Smooth muscle cell (in vitro differentiated cells): ENCODE measurements around the gene TMEM37. TPM values are rescaled to one million over a fixed set of nuclear protein-coding genes. Genes with fewer than 3 reads are reported as not detected.
"Not testable (repeated sequence)": the region's sequence is repeated elsewhere in the genome, so short reads cannot be mapped to it uniquely, and the experiment has no call there.

ENCODE experiments used
- DNase-seq: peaks from one replicate; lab custom pipeline; 2025; ENCODE audit not compliant: unreplicated experiment; lab: John Stamatoyannopoulos, UW
- H2AFZ ChIP-seq: fragments of 200-600 bp; sonication (generic); 2 replicates; pipeline ENCODE4 v1.6.0; 2016; ENCODE audit warnings: antibody characterized with exemption, low read depth, mild to moderate bottlenecking
- H3F3A ChIP-seq: fragments of 200-600 bp; sonication (generic); 2 replicates; pipeline ENCODE4 v1.6.0; 2017; ENCODE audit warnings: antibody characterized with exemption, low read depth
- H3K27ac ChIP-seq: fragments of 200-600 bp; sonication (generic); 2 replicates; pipeline ENCODE4 v1.5.1; 2016; ENCODE audit warnings: low read depth, mild to moderate bottlenecking
- H3K27me3 ChIP-seq: fragments of 200-600 bp; sonication (generic); 2 replicates; pipeline ENCODE4 v1.6.1; 2016; ENCODE audit warnings: low read depth, mild to moderate bottlenecking
- H3K36me3 ChIP-seq: fragments of 200-600 bp; sonication (generic); 2 replicates; pipeline ENCODE4 v1.5.1; 2016; ENCODE audit warnings: low read depth
- H3K4me1 ChIP-seq: fragments of 200-600 bp; sonication (generic); 2 replicates; pipeline ENCODE4 v1.5.1; 2016; ENCODE audit warnings: low read depth
- H3K4me2 ChIP-seq: fragments of 200-600 bp; sonication (generic); 2 replicates; pipeline ENCODE4 v1.6.0; 2016; ENCODE audit warnings: mild to moderate bottlenecking
- H3K4me3 ChIP-seq: fragments of 200-600 bp; sonication (generic); 2 replicates; pipeline ENCODE4 v1.5.1; 2016; ENCODE audit warnings: mild to moderate bottlenecking
- H3K79me2 ChIP-seq: fragments of 200-600 bp; sonication (generic); 2 replicates; pipeline ENCODE4 v1.6.0; 2016; ENCODE audit warnings: low read depth, mild to moderate bottlenecking
- H3K9ac ChIP-seq: fragments of 200-600 bp; sonication (generic); 2 replicates; pipeline ENCODE4 v1.6.0; 2016; ENCODE audit warnings: low read depth
- H3K9me3 ChIP-seq: fragments of 200-600 bp; sonication (generic); replicated peaks from 2 replicates; pipeline ENCODE4 v1.5.1; 2016; ENCODE audit warnings: low read depth
- H4K20me1 ChIP-seq: fragments of 200-600 bp; sonication (generic); 2 replicates; pipeline ENCODE4 v1.6.0; 2016; ENCODE audit warnings: low read depth
- CTCF ChIP-seq: fragments of 200-600 bp; sonication (generic); IDR thresholded peaks from 2 replicates; pipeline ENCODE4 v1.5.1; 2017; ENCODE audit warnings: borderline replicate concordance, mild to moderate bottlenecking, antibody characterized with exemption; ENCODE audit not compliant: insufficient read depth, poor library complexity, severe bottlenecking
- WGBS: methylation state at CpG from one replicate; pipeline ENCODE4 v1.1.7; 2016; ENCODE audit warnings: low lambda C conversion rate; 5-methylcytosine and 5-hydroxymethylcytosine counted together
- polyA plus RNA-seq: library from polyadenylated mRNA; unstranded; fragments of >200 nt; fragmentation: Nextera tagmentation; extraction: Ambion mirVana; gene quantifications from 2 replicates; pipeline ENCODE4 v1.2.1, GENCODE V29; 2016
- total RNA-seq: library from RNA; depleted of rRNA; stranded (reverse); fragments of >200 nt; gene quantifications from 2 replicates; pipeline ENCODE4 v1.2.3, GENCODE V29; 2014

The TMEM37 gene
- total and polyA plus RNA-seq, 2 experiments from 2014 or later: 0.90 to 2.4 TPM

- Histone ChIP-seq H3K9me3 (no peaks in the 10 kb centered on the region), H3K36me3 (no peaks in the 10 kb centered on the region)
Observed at GRCh38 chr2:119402645-119403560, 28.8 kb upstream of the TMEM37 start.

GRCh38 chr2:119403618-119404017, 28.0 kb upstream of the TMEM37 start:
- H3K36me3 ChIP-seq, H3F3A ChIP-seq, H4K20me1 ChIP-seq, H3K4me2 ChIP-seq, H2AFZ ChIP-seq, DNase-seq, H3K9ac ChIP-seq, H3K27me3 ChIP-seq, H3K4me3 ChIP-seq, H3K79me2 ChIP-seq, H3K4me1 ChIP-seq, H3K27ac ChIP-seq, H3K9me3 ChIP-seq: not testable (repeated sequence)
- 92% methylated on average over 12 of the region's 12 CpGs for WGBS

More at GRCh38 chr2:119402645-119403560, 28.8 kb upstream of the TMEM37 start:
- Histone ChIP-seq H4K20me1 (no peaks in the 10 kb centered on the region), H3F3A (no peaks in the 10 kb centered on the region), H3K4me3 (no peak overlapping the region), H3K4me2 (no peak overlapping the region), H3K27ac (no peak overlapping the region), H3K4me1 (no peaks in the 10 kb centered on the region), H2AFZ (no peak overlapping the region), H3K79me2 (no peaks in the 10 kb centered on the region), H3K9ac (no peak overlapping the region), H3K27me3 (no peaks in the 10 kb centered on the region)
- TF ChIP-seq CTCF: no peak
- DNase-seq: no peak
- WGBS: 87% methylated on average over 10 of the region's 10 CpGs

- WGBS: 74% methylated on average over 2 of the region's 2 CpGs
- no peaks in the 10 kb centered on the region for H3K9me3 ChIP-seq
- no peak for DNase-seq
- H3K4me1 ChIP-seq: no peaks in the 10 kb centered on the region
- no peaks in the 10 kb centered on the region for H4K20me1 ChIP-seq
- no peak overlapping the region for H3K9ac ChIP-seq
- no peaks in the 10 kb centered on the region for H3K79me2 ChIP-seq
- no peaks in the 10 kb centered on the region for H3F3A ChIP-seq
- H3K4me2 ChIP-seq: no peak overlapping the region
- no peak overlapping the region for H3K4me3 ChIP-seq
- no peak overlapping the region for H3K27ac ChIP-seq
- H3K36me3 ChIP-seq: no peaks in the 10 kb centered on the region
- TF ChIP-seq CTCF: no peak
- H2AFZ ChIP-seq: no peak overlapping the region
- no peaks in the 10 kb centered on the region for H3K27me3 ChIP-seq
Observed at GRCh38 chr2:119405151-119405550, 26.5 kb upstream of the TMEM37 start.

- peak; percentile 84 for TF ChIP-seq CTCF
- no peak overlapping the region for H3K4me2 ChIP-seq
- no peak for DNase-seq
Observed at GRCh38 chr2:119407430-119408220, 24.0 kb upstream of the TMEM37 start.

More at GRCh38 chr2:119407430-119408220, 24.0 kb upstream of the TMEM37 start:
- WGBS: 73% methylated on average over 7 of the region's 7 CpGs
- no peaks in the 10 kb centered on the region for H3K4me1 ChIP-seq
- no peak overlapping the region for H2AFZ ChIP-seq
- no peaks in the 10 kb centered on the region for H3F3A ChIP-seq
- no peak overlapping the region for H3K4me3 ChIP-seq
- H3K9ac ChIP-seq: no peak overlapping the region
- H4K20me1 ChIP-seq: no peaks in the 10 kb centered on the region
- H3K27ac ChIP-seq: no peak overlapping the region
- no peaks in the 10 kb centered on the region for H3K27me3 ChIP-seq
- H3K79me2 ChIP-seq: no peaks in the 10 kb centered on the region
- H3K9me3 ChIP-seq: no peaks in the 10 kb centered on the region
- H3K36me3 ChIP-seq: no peaks in the 10 kb centered on the region
